T-helper 2 cell treated with Interferon-gamma antibody and Interleukin-4, amounts not matched to agents 5 μg/mL and 100 μg/mL, for 36 hours (primary cell): ENCODE measurements around the gene ZNF254.
"Not testable (repeated sequence)": the region's sequence is repeated elsewhere in the genome, so short reads cannot be mapped to it uniquely, and the experiment has no call there.

Experiments
- DNase-seq: peaks from one replicate; pipeline ENCODE4 v3.0.0; 2021; ENCODE audit warnings: low spot score
- H3K27ac Mint-ChIP-seq: one replicate; pipeline ENCODE4 v1.8.0; 2021; ENCODE audit warnings: mild to moderate bottlenecking, mixed read lengths
- H3K27me3 Mint-ChIP-seq: one replicate; pipeline ENCODE4 v1.8.0; 2021; ENCODE audit warnings: low read depth, mixed read lengths
- H3K36me3 Mint-ChIP-seq: one replicate; pipeline ENCODE4 v1.8.0; 2021; ENCODE audit warnings: low read depth, mixed read lengths
- H3K4me1 Mint-ChIP-seq: one replicate; pipeline ENCODE4 v1.8.0; 2021; ENCODE audit warnings: low read depth, mixed read lengths
- H3K4me3 Mint-ChIP-seq: one replicate; pipeline ENCODE4 v1.8.0; 2022; ENCODE audit warnings: mild to moderate bottlenecking, moderate library complexity, mixed read lengths
- H3K9me3 Mint-ChIP-seq: one replicate; pipeline ENCODE4 v1.8.0; 2021; ENCODE audit warnings: mixed read lengths

The ZNF254 gene

GRCh38 chr19:24098359-24098758 lies 11.4 kb downstream of the ZNF254 start:
- no peaks in the 10 kb centered on the region for H3K27me3 Mint-ChIP-seq
- peaks cover 4% of the 10 kb centered on the region for H3K4me1 Mint-ChIP-seq
- H3K36me3 Mint-ChIP-seq: peaks cover 74% of the 10 kb centered on the region
- no peak overlapping the region for H3K27ac Mint-ChIP-seq
- no peak overlapping the region for H3K4me3 Mint-ChIP-seq
- no peak for DNase-seq
- H3K9me3 Mint-ChIP-seq: peaks cover 48% of the 10 kb centered on the region

- Mint-ChIP-seq H3K9me3 (peaks cover 54% of the 10 kb centered on the region), H3K36me3 (peaks cover 76% of the 10 kb centered on the region), H3K27me3 (no peaks in the 10 kb centered on the region), H3K27ac (no peak overlapping the region), H3K4me1 (peaks cover 1% of the 10 kb centered on the region), H3K4me3 (no peak overlapping the region)
- DNase-seq: no peak
These were observed 12.8 kb downstream of the ZNF254 start for GRCh38 chr19:24099829-24100228.

GRCh38 chr19:24100597-24100996 lies 13.6 kb downstream of the ZNF254 start:
- DNase-seq, H3K27ac Mint-ChIP-seq, H3K27me3 Mint-ChIP-seq, H3K4me3 Mint-ChIP-seq, H3K4me1 Mint-ChIP-seq: not testable (repeated sequence)
- H3K36me3 Mint-ChIP-seq: peaks cover 76% of the 10 kb centered on the region
- H3K9me3 Mint-ChIP-seq: peaks cover 53% of the 10 kb centered on the region

- H3K27me3 Mint-ChIP-seq: no peaks in the 10 kb centered on the region
- no peak overlapping the region for H3K27ac Mint-ChIP-seq
- H3K4me1 Mint-ChIP-seq: no peaks in the 10 kb centered on the region
- peaks cover 79% of the 10 kb centered on the region for H3K36me3 Mint-ChIP-seq
- no peak for DNase-seq
- H3K9me3 Mint-ChIP-seq: peaks cover 53% of the 10 kb centered on the region
- H3K4me3 Mint-ChIP-seq: no peak overlapping the region
These were observed 14.6 kb downstream of the ZNF254 start for GRCh38 chr19:24101459-24102115.

- Mint-ChIP-seq H3K36me3 (peaks cover 64% of the 10 kb centered on the region), H3K4me1 (no peaks in the 10 kb centered on the region)
These were observed 40.6 kb downstream of the ZNF254 start for GRCh38 chr19:24127601-24128000.

GRCh38 chr19:24140099-24140498 lies 53.1 kb downstream of the ZNF254 start:
- H3K9me3 Mint-ChIP-seq: peaks cover 64% of the 10 kb centered on the region
- H3K27ac Mint-ChIP-seq: no peak overlapping the region
- peaks cover 17% of the 10 kb centered on the region for H3K36me3 Mint-ChIP-seq
- H3K4me1 Mint-ChIP-seq: no peaks in the 10 kb centered on the region
- no peak for DNase-seq
- H3K4me3 Mint-ChIP-seq: no peak overlapping the region
- H3K27me3 Mint-ChIP-seq: no peaks in the 10 kb centered on the region

More at GRCh38 chr19:24127601-24128000, 40.6 kb downstream of the ZNF254 start:
- H3K9me3 Mint-ChIP-seq: peaks cover 74% of the 10 kb centered on the region
- no peak overlapping the region for H3K27ac Mint-ChIP-seq
- DNase-seq: no peak
- no peaks in the 10 kb centered on the region for H3K27me3 Mint-ChIP-seq
- no peak overlapping the region for H3K4me3 Mint-ChIP-seq

GRCh38 chr19:24140591-24140990 lies 53.6 kb downstream of the ZNF254 start:
- peaks cover 64% of the 10 kb centered on the region for H3K9me3 Mint-ChIP-seq
- H3K4me3 Mint-ChIP-seq: no peak overlapping the region
- H3K27ac Mint-ChIP-seq: no peak overlapping the region
- peaks cover 18% of the 10 kb centered on the region for H3K36me3 Mint-ChIP-seq
- H3K4me1 Mint-ChIP-seq: no peaks in the 10 kb centered on the region
- DNase-seq: no peak
- H3K27me3 Mint-ChIP-seq: no peaks in the 10 kb centered on the region

GRCh38 chr19:24141612-24142011 lies 54.6 kb downstream of the ZNF254 start:
- H3K36me3 Mint-ChIP-seq: peaks cover 11% of the 10 kb centered on the region
- H3K27ac Mint-ChIP-seq: no peak overlapping the region
- H3K4me1 Mint-ChIP-seq: no peaks in the 10 kb centered on the region
- H3K27me3 Mint-ChIP-seq: no peaks in the 10 kb centered on the region
- peaks cover 61% of the 10 kb centered on the region for H3K9me3 Mint-ChIP-seq
- no peak for DNase-seq
- no peak overlapping the region for H3K4me3 Mint-ChIP-seq

- DNase-seq: no peak
- no peak overlapping the region for H3K4me3 Mint-ChIP-seq
- no peaks in the 10 kb centered on the region for H3K4me1 Mint-ChIP-seq
- peaks cover 7% of the 10 kb centered on the region for H3K36me3 Mint-ChIP-seq
- peaks cover 60% of the 10 kb centered on the region for H3K9me3 Mint-ChIP-seq
- H3K27ac Mint-ChIP-seq: no peak overlapping the region
- H3K27me3 Mint-ChIP-seq: no peaks in the 10 kb centered on the region
These were observed 55.8 kb downstream of the ZNF254 start for GRCh38 chr19:24142771-24143170.

GRCh38 chr19:24159707-24160106 lies 72.7 kb downstream of the ZNF254 start:
- H3K27ac Mint-ChIP-seq: no peak overlapping the region
- no peaks in the 10 kb centered on the region for H3K4me1 Mint-ChIP-seq
- no peaks in the 10 kb centered on the region for H3K27me3 Mint-ChIP-seq
- peaks cover 4% of the 10 kb centered on the region for H3K36me3 Mint-ChIP-seq
- H3K4me3 Mint-ChIP-seq: no peak overlapping the region
- H3K9me3 Mint-ChIP-seq: peaks cover 67% of the 10 kb centered on the region
- no peak for DNase-seq

- Mint-ChIP-seq H3K4me3 (no peak overlapping the region), H3K9me3 (peaks cover 70% of the 10 kb centered on the region), H3K36me3 (peaks cover 1% of the 10 kb centered on the region), H3K27me3 (no peaks in the 10 kb centered on the region), H3K27ac (no peak overlapping the region), H3K4me1 (no peaks in the 10 kb centered on the region)
- no peak for DNase-seq
These were observed 79.1 kb downstream of the ZNF254 start for GRCh38 chr19:24166055-24166454.

- no peak for DNase-seq
- H3K27me3 Mint-ChIP-seq: no peaks in the 10 kb centered on the region
- peaks cover 64% of the 10 kb centered on the region for H3K9me3 Mint-ChIP-seq
- H3K27ac Mint-ChIP-seq: no peak overlapping the region
- H3K4me1 Mint-ChIP-seq: no peaks in the 10 kb centered on the region
- H3K4me3 Mint-ChIP-seq: no peak overlapping the region
- H3K36me3 Mint-ChIP-seq: peaks cover 1% of the 10 kb centered on the region
These were observed 86.9 kb downstream of the ZNF254 start for GRCh38 chr19:24173882-24174281.

- H3K27me3 Mint-ChIP-seq: no peaks in the 10 kb centered on the region
- no peak overlapping the region for H3K27ac Mint-ChIP-seq
- H3K4me3 Mint-ChIP-seq: no peak overlapping the region
- peaks cover 61% of the 10 kb centered on the region for H3K9me3 Mint-ChIP-seq
- DNase-seq: no peak
- H3K4me1 Mint-ChIP-seq: no peaks in the 10 kb centered on the region
- H3K36me3 Mint-ChIP-seq: peaks cover 6% of the 10 kb centered on the region
These were observed 90.7 kb downstream of the ZNF254 start for GRCh38 chr19:24177686-24178085.

- no peak overlapping the region for H3K4me3 Mint-ChIP-seq
- H3K27ac Mint-ChIP-seq: no peak overlapping the region
- no peaks in the 10 kb centered on the region for H3K27me3 Mint-ChIP-seq
- H3K4me1 Mint-ChIP-seq: no peaks in the 10 kb centered on the region
- peaks cover 6% of the 10 kb centered on the region for H3K36me3 Mint-ChIP-seq
- no peak for DNase-seq
- peaks cover 59% of the 10 kb centered on the region for H3K9me3 Mint-ChIP-seq
These were observed 91.2 kb downstream of the ZNF254 start for GRCh38 chr19:24178207-24178606.
